Activated T-helper 1 cell treated with anti-CD3 and anti-CD28 coated beads, Interleukin-12 subunit alpha, Interleukin-12 subunit beta, Interleukin-2, Interleukin-4 antibody, amounts not matched to agents 30 ng/mL and 10 ng/mL and 1 ng/mL, durations not matched to agents 14 hours and 24 hours and 36 hours (primary cell): ENCODE results near the gene ZNRF1. TPM values are rescaled to one million over a fixed set of nuclear protein-coding genes. Genes with fewer than 3 reads are reported as not detected.

Experiments used
- DNase-seq: peaks from one replicate; pipeline ENCODE4 v3.0.0; 2021; ENCODE audit warnings: low spot score
- H3K27ac Mint-ChIP-seq: one replicate; pipeline ENCODE4 v1.8.0; 2021; ENCODE audit warnings: mild to moderate bottlenecking, mixed read lengths
- H3K27me3 Mint-ChIP-seq: one replicate; pipeline ENCODE4 v1.8.0; 2022; ENCODE audit warnings: mild to moderate bottlenecking, moderate library complexity, mixed read lengths; ENCODE audit not compliant: insufficient read depth
- H3K36me3 Mint-ChIP-seq: one replicate; pipeline ENCODE4 v1.8.0; 2021; ENCODE audit warnings: low read depth, mixed read lengths
- H3K4me1 Mint-ChIP-seq: one replicate; pipeline ENCODE4 v1.8.0; 2021; ENCODE audit warnings: low read depth, mixed read lengths
- H3K4me3 Mint-ChIP-seq: one replicate; pipeline ENCODE4 v1.8.0; 2021; ENCODE audit warnings: mild to moderate bottlenecking, moderate library complexity, mixed read lengths
- H3K9me3 Mint-ChIP-seq: one replicate; pipeline ENCODE4 v1.8.0; 2021; ENCODE audit warnings: mixed read lengths
- intact Hi-C: fragments of 100-400 bp; cut with micrococcal nuclease; formaldehyde crosslinking; loops from one replicate; pipeline ENCODE4 v1.15.1; 2024
- total RNA-seq: library from RNA; stranded (reverse); gene quantifications from 2 replicates; pipeline ENCODE4 v1.2.3, GENCODE V29; 2022

ZNRF1 gene
- total RNA-seq: 51.2 and 52.2 TPM in 2 replicates

DNA sequence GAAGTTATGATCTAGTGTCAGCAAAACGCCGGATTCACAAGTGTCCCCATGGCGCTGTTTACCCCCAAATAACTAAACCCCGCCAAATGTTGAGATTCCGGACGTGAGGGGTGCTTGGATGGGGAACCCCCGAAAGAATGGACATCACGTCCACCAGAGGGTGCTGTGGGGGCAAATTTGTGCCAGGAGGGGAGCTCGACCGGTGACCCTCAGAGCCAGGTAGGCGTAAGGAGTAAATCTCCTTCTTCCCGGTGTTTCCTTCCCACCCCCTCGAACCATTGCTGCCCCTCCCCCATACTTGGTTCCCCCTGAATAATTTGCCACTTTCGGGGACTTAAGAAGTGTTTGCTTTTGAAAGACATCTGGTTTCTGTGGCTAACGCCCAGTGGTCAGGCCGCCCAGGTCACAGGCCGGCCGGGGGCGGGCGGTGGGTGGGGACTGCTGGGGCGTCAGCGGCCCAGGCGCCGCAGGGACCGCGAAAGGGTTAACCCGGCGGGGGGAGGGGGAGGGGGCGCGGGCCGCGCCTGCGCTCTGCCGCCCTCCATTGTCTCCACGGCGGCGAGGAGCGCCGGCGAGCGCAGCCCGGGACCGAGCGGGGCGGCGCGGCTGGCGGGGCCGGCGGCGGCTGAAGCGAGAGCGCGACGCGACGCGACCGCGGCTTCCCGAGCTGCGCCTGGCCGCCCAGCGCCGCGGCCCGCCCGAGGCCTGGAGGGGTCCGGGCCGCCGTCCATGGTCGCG is at the start of gene ZNRF1:
TSS of gene ZNRF1 (plus strand) at position 544 of the 738 bp plus-strand sequence. CDS start 648 bp downstream, outside the sequence.
- peak; percentile 74 for DNase-seq
- H3K4me1 Mint-ChIP-seq: peaks cover 43% of the 10 kb centered on the region
- intact Hi-C loops: loop anchor here (1.0 to 5.0 kb wide), 6 partner anchors 13 to 291 kb away; partner anchors contain the start of gene WDR59

DNA sequence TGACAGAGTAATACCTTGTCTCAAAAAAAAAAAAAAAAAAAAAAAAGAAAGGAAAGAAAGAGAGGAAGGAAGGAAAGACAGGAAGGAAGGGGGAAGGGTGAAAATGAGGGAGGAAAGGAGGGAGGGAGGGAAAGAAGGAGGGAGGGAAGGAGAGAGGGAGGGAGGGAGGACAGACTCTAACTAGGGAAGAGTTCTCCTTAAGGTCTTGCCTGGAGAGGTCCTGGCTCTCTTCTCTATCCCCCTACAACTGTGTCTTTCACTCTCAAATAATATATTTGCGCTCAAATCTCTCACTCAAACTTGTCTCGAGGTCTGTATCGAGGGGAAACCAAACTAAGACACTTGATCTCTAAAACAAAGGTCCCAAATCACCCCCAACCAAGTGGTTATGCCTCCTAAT is 49.5 kb upstream of the ZNRF1 start:
- no peaks in the 10 kb centered on the region for H3K27me3 Mint-ChIP-seq
- H3K4me1 Mint-ChIP-seq: no peaks in the 10 kb centered on the region
- no peak overlapping the region for H3K4me3 Mint-ChIP-seq
- no peak overlapping the region for H3K27ac Mint-ChIP-seq
- H3K36me3 Mint-ChIP-seq: peaks cover 27% of the 10 kb centered on the region
- no peaks in the 10 kb centered on the region for H3K9me3 Mint-ChIP-seq
- DNase-seq: no peak
- intact Hi-C loops: no loop called here

More for the DNA sequence above, at the start of gene ZNRF1:
- Mint-ChIP-seq H3K9me3 (no peaks in the 10 kb centered on the region), H3K27ac (peak within 1 kb of the TSS; percentile 86), H3K36me3 (peaks cover 20% of the 10 kb centered on the region), H3K4me3 (peak within 1 kb of the TSS; percentile 91), H3K27me3 (peaks cover 2% of the 10 kb centered on the region)

- DNase-seq: no peak
- Mint-ChIP-seq H3K9me3 (no peaks in the 10 kb centered on the region), H3K27ac (no peak overlapping the region), H3K36me3 (peaks cover 30% of the 10 kb centered on the region), H3K27me3 (no peaks in the 10 kb centered on the region), H3K4me3 (no peak overlapping the region), H3K4me1 (no peaks in the 10 kb centered on the region)
- intact Hi-C loops: no loop called here
These were observed 48.3 kb upstream of the ZNRF1 start for GRCh38 chr16:74950511-74950910.

- no peak for DNase-seq
- H3K27me3 Mint-ChIP-seq: no peaks in the 10 kb centered on the region
- H3K4me3 Mint-ChIP-seq: no peak overlapping the region
- H3K9me3 Mint-ChIP-seq: no peaks in the 10 kb centered on the region
- no peak overlapping the region for H3K27ac Mint-ChIP-seq
- intact Hi-C loops: no loop called here
- no peaks in the 10 kb centered on the region for H3K4me1 Mint-ChIP-seq
- H3K36me3 Mint-ChIP-seq: peaks cover 35% of the 10 kb centered on the region
These were observed 47.6 kb upstream of the ZNRF1 start for GRCh38 chr16:74951206-74951605.

GRCh38 chr16:74951681-74952080 is 47.1 kb upstream of the ZNRF1 start:
- no peaks in the 10 kb centered on the region for H3K27me3 Mint-ChIP-seq
- H3K27ac Mint-ChIP-seq: no peak overlapping the region
- no peaks in the 10 kb centered on the region for H3K4me1 Mint-ChIP-seq
- DNase-seq: no peak
- no peak overlapping the region for H3K4me3 Mint-ChIP-seq
- peaks cover 37% of the 10 kb centered on the region for H3K36me3 Mint-ChIP-seq
- no peaks in the 10 kb centered on the region for H3K9me3 Mint-ChIP-seq
- intact Hi-C loops: no loop called here

- intact Hi-C loops: no loop called here
- no peak for DNase-seq
- Mint-ChIP-seq H3K36me3 (peaks cover 28% of the 10 kb centered on the region), H3K9me3 (no peaks in the 10 kb centered on the region), H3K4me3 (no peak overlapping the region), H3K27me3 (no peaks in the 10 kb centered on the region), H3K4me1 (peaks cover 8% of the 10 kb centered on the region), H3K27ac (no peak overlapping the region)
These were observed 44.1 kb upstream of the ZNRF1 start for GRCh38 chr16:74954763-74955162.

- no peaks in the 10 kb centered on the region for H3K27me3 Mint-ChIP-seq
- no peak overlapping the region for H3K4me3 Mint-ChIP-seq
- no peak for DNase-seq
- no peak overlapping the region for H3K27ac Mint-ChIP-seq
- no peaks in the 10 kb centered on the region for H3K9me3 Mint-ChIP-seq
- peaks cover 8% of the 10 kb centered on the region for H3K4me1 Mint-ChIP-seq
- intact Hi-C loops: no loop called here
- H3K36me3 Mint-ChIP-seq: peaks cover 9% of the 10 kb centered on the region
These were observed 25.5 kb upstream of the ZNRF1 start for GRCh38 chr16:74973304-74973703.

DNA sequence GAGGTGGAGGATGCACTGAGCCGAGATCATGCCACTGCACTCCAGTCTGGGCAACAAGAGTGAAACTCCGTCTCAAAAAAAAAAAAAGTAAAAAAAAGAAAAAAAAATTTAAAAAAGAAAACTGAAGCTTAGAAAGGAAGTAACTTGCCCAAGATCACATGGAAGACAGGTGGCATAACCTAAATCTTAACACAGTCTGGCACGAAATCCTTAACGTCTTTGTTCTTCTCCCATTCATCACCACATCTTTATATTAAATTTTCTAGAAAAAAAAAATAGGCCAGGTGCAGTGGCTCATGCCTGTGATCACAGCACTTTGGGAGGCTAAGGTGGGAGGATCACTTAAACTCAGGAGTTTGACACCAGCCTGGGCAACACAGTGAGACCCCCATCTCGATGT is 23.2 kb upstream of the ZNRF1 start:
- H3K36me3 Mint-ChIP-seq: peaks cover 8% of the 10 kb centered on the region

DNA sequence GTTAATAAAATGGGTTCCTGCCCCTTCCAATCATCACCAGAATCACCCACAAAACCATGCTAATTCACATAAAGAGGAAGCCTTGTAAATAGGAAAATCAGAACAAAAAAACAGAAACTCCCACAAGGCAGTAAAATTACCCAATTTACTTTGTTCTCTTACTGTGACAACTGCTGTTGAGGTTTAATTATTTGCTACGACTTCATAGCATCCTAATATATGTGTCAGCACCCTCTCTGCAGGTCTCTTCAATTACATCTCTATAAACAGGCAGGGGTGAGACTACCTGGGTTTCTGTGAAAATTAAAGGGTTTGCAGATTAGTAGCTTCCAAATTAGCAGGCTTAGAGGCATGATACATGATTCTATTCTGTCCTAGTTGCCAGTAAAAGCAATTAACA is 16.6 kb upstream of the ZNRF1 start:
- Mint-ChIP-seq H3K9me3 (no peaks in the 10 kb centered on the region), H3K36me3 (peaks cover 9% of the 10 kb centered on the region)
- intact Hi-C loops: loop anchor here (10.0 kb wide), 2 partner anchors 583 to 643 kb away; partner anchors contain the start of genes ADAT1 and GABARAPL2

More for the DNA sequence above, 23.2 kb upstream of the ZNRF1 start:
- no peak overlapping the region for H3K4me3 Mint-ChIP-seq
- peaks cover 4% of the 10 kb centered on the region for H3K4me1 Mint-ChIP-seq
- DNase-seq: no peak
- intact Hi-C loops: no loop called here
- no peaks in the 10 kb centered on the region for H3K27me3 Mint-ChIP-seq
- H3K9me3 Mint-ChIP-seq: no peaks in the 10 kb centered on the region
- no peak overlapping the region for H3K27ac Mint-ChIP-seq

DNA sequence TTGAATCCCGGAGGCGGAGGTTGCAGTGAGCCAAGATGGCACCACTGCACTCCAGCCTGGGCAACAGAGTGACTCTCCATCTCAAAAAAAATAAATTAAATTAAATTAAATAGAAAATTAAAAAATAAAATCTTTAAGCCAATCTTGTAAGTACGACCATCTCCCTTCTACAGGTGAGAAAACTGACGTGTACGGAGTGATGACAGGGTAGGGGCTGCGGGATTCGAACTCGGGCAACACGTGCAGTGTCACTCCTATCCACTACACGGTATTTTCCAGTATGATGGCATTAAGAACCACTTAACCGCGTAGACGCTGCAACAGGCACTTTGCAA is 14.7 kb upstream of the ZNRF1 start:
- H3K27ac Mint-ChIP-seq: peak overlapping the region; percentile 90

More for the DNA sequence above, 16.6 kb upstream of the ZNRF1 start:
- Mint-ChIP-seq H3K27me3 (no peaks in the 10 kb centered on the region), H3K4me3 (no peak overlapping the region), H3K4me1 (peaks cover 19% of the 10 kb centered on the region), H3K27ac (no peak overlapping the region)
- no peak for DNase-seq

GRCh38 chr16:74984529-74985296 is 14.1 kb upstream of the ZNRF1 start, which contains the start of gene WDR59:
Gene WDR59, minus strand, starts transcription at chr16:74985123. Its CDS starts 106 bp downstream, at chr16:74985017.
- H3K27ac Mint-ChIP-seq: peak within 1 kb of the TSS; percentile 90
- intact Hi-C loops: loop anchor here (1.0 to 10.0 kb wide), 11 partner anchors 14 to 640 kb away; partner anchors contain the start of genes ADAT1, CFDP1, GABARAPL2 and GLG1
- peaks cover 3% of the 10 kb centered on the region for H3K27me3 Mint-ChIP-seq
- DNase-seq: peak; percentile 99
- peaks cover 14% of the 10 kb centered on the region for H3K4me1 Mint-ChIP-seq
- H3K9me3 Mint-ChIP-seq: no peaks in the 10 kb centered on the region
- H3K36me3 Mint-ChIP-seq: peaks cover 5% of the 10 kb centered on the region
- peak within 1 kb of the TSS; percentile 90 for H3K4me3 Mint-ChIP-seq

More for the DNA sequence above, 14.7 kb upstream of the ZNRF1 start:
- DNase-seq: no peak
- intact Hi-C loops: loop anchor here (10.0 kb wide), 2 partner anchors 581 to 641 kb away; partner anchors contain the start of genes ADAT1 and GABARAPL2
- peaks cover 3% of the 10 kb centered on the region for H3K27me3 Mint-ChIP-seq
- H3K36me3 Mint-ChIP-seq: peaks cover 5% of the 10 kb centered on the region
- H3K4me1 Mint-ChIP-seq: peaks cover 14% of the 10 kb centered on the region
- H3K9me3 Mint-ChIP-seq: no peaks in the 10 kb centered on the region
- peak overlapping the region; percentile 90 for H3K4me3 Mint-ChIP-seq

- Mint-ChIP-seq H3K4me1 (peaks cover 13% of the 10 kb centered on the region), H3K9me3 (no peaks in the 10 kb centered on the region), H3K4me3 (no peak overlapping the region), H3K27me3 (peaks cover 11% of the 10 kb centered on the region), H3K27ac (no peak overlapping the region), H3K36me3 (peaks cover 4% of the 10 kb centered on the region)
- DNase-seq: no peak
- intact Hi-C loops: loop anchor here (5.0 to 10.0 kb wide), 3 partner anchors 578 to 638 kb away; partner anchors contain the start of genes ADAT1 and GABARAPL2
These were observed 11.7 kb upstream of the ZNRF1 start for GRCh38 chr16:74987027-74987681.
